ENCODE results near the gene SLC1A7.
A peak's percentile ranks its signal among the peaks of the same experiment; 100 is the strongest.

SLC1A7 gene

GRCh38 chr1:53061123-53061858 is 81.1 kb downstream of the SLC1A7 start:
- no peak for DNase-seq (ENCODE audit: low spot score)

GRCh38 chr1:53060579-53060978 is 81.9 kb downstream of the SLC1A7 start:
- peak; percentile 81 for DNase-seq (ENCODE audit: low spot score)

GRCh38 chr1:53057127-53057526 is 85.3 kb downstream of the SLC1A7 start:
- DNase-seq (ENCODE audit: low spot score), result no peak

GRCh38 chr1:53051676-53052075 is 90.8 kb downstream of the SLC1A7 start:
- no peak for DNase-seq (ENCODE audit: low spot score)

- no peak for DNase-seq (ENCODE audit: low spot score)
These were observed 92.1 kb downstream of the SLC1A7 start for GRCh38 chr1:53050310-53050709.

- DNase-seq (ENCODE audit: low spot score), result no peak
These were observed 92.9 kb downstream of the SLC1A7 start for GRCh38 chr1:53049574-53049967.

GRCh38 chr1:53048960-53049573 is 93.4 kb downstream of the SLC1A7 start:
- no peak for DNase-seq (ENCODE audit: low spot score)

GRCh38 chr1:53047737-53048736 is 94.4 kb downstream of the SLC1A7 start:
- DNase-seq (ENCODE audit: low spot score), result no peak

- no peak for DNase-seq (ENCODE audit: low spot score)
These were observed 95.5 kb downstream of the SLC1A7 start for GRCh38 chr1:53046930-53047329.

GRCh38 chr1:53044926-53045325 is 97.5 kb downstream of the SLC1A7 start:
- DNase-seq (ENCODE audit: low spot score), result no peak

- DNase-seq (ENCODE audit: low spot score), result peak; percentile 70
These were observed 99.2 kb downstream of the SLC1A7 start for GRCh38 chr1:53043271-53043670.

- no peak for DNase-seq (ENCODE audit: low spot score)
These were observed 103.9 kb downstream of the SLC1A7 start for GRCh38 chr1:53038566-53038965.
